ENCODE measurements around the gene OR1F1.
"Not testable (repeated sequence)": the region's sequence is repeated elsewhere in the genome, so short reads cannot be mapped to it uniquely, and the experiment has no call there.

Gene OR1F1

GRCh38 chr16:3187798-3188674, at the start of gene OR1F1:
TSS of gene OR1F1 (plus strand) at chr16:3188204.
- no peak for DNase-seq

DNA sequence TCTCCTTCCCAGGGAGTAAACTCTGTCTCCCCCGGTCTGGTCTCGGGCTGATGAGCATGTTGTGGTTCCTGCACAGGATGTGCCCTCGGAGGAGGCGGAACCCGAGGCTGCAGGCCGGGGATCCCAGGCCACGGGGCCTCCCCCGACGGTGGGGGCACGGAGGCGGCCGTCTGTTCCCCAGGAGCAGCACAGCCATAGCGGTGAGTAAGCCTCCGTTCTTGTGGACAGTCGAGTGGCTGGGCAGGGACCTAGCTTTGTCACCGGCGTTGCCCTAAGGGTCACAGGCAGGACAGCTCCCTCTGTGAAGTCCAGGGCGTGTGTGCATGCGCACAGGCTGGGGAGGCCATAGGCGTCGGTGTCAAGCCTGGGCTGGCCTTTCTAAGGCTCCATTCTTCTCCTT, 49.7 kb upstream of the OR1F1 start:
- DNase-seq, result no peak

DNA sequence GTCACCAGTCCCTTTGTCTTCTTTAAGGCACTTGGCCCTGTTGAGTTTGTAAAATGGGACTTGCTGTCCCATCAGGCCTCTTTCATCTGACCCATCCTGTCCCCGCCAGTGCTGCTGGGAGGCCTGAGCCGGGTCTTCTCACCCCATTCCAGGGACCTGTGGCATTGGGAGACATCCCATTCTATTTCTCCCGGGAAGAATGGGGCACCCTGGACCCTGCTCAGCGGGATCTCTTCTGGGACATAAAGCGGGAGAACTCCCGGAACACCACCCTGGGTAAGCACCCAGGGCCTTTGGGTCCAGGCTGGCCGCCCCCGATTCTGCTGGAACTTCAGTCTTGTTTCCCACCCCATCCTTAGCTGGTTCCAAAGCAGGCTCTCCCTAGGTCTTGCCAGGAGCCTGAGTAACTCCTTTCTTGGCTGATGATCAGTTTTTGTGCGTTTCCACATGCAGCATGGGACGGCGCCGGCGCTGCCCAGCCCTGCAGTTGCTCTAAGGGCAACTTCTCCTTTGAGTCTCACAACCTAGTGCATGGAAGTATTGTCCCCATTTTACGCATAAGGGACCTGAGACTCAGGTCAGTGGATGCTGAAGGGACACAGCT, 49.1 kb upstream of the OR1F1 start:
- no peak for DNase-seq

GRCh38 chr16:3139561-3139960, 48.4 kb upstream of the OR1F1 start:
- not testable (repeated sequence) for DNase-seq

- no peak for DNase-seq
Observed at GRCh38 chr16:3140603-3141427, 47.2 kb upstream of the OR1F1 start.

DNA sequence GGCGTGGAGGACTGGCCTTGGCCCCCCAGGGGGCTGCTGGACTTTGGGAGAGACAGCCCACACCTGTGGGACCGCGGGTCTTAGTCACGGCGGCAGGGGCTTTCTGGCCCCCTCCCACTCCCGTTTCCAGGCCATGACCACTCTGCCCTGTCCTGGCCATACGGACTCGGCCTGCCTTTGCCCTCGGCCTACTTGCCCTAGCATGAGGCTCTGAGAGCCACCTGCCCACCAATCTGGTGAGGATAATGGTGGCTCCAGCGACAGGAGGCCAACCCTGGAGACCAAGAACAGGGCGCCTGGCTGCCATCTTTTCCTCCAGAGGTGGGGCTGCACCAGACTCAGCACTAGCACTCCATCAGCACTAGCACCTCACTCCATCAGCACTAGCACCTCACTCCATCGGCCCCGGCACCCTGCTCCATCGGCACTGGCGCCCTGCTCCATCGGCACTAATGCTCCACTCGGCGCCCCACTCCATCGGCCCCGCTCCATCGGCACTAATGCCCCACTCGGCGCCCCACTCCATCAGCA, 46.2 kb upstream of the OR1F1 start:
- DNase-seq, result no peak

GRCh38 chr16:3142327-3142726, 45.7 kb upstream of the OR1F1 start:
- DNase-seq, result no peak

GRCh38 chr16:3142770-3143169, 45.2 kb upstream of the OR1F1 start:
- DNase-seq, result no peak

DNA sequence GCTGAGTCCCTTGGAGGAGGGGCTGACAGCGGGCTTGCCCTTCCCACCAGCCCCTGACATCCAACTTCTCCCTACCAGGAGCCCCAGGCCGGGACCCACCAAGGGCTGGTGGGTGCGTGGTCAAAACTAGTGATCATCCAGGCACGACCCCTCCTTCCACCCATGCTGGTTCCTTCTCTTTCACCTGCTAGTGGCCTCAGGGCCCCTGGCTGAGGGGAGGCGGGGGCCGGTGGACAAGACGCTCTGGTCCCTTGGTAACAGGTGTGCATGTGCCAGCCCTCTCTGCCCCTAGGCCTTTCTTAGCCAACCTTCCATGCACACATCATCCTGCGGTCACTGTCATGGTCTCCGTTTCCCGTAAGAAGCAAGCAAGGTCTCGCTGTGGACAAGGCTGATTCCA, 44.8 kb upstream of the OR1F1 start:
- no peak for DNase-seq

DNA sequence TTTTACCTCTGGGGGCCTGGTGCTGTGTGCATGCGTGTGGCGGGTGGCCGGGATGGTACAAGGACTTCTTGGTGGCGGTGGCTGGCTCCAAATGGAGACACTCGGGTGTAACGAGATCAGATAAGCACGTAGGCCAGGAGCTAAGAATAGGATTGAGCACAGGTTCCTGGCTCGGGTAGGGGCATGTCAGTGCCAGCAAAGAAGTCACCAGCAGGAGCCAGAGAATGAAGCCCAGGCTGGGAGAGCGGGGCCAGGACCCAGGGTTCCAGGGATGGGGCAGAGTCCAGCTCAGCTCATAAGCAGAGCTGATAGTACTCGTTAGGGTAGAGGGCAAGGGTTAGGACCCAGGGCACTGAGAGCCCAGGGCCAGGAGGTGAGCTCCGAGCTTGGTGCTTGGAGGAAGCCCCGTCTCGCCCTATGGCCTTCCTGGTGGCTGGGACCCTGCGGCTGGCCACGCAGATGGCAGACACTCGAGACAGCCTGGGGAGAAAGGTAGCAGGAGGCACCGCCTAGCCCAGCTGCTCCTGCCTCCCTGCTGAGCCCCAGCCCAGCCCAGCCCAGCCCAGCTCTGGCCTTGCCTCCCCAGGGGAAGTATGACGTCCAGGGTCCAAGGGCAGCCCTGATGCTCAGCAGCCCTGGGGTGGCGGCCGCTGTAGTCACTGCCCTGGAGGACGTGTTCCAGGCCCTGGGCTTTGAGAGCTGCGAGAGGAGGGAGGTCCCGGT, 44.2 kb upstream of the OR1F1 start:
- no peak for DNase-seq

GRCh38 chr16:3144321-3144983, 43.6 kb upstream of the OR1F1 start:
- no peak for DNase-seq

DNA sequence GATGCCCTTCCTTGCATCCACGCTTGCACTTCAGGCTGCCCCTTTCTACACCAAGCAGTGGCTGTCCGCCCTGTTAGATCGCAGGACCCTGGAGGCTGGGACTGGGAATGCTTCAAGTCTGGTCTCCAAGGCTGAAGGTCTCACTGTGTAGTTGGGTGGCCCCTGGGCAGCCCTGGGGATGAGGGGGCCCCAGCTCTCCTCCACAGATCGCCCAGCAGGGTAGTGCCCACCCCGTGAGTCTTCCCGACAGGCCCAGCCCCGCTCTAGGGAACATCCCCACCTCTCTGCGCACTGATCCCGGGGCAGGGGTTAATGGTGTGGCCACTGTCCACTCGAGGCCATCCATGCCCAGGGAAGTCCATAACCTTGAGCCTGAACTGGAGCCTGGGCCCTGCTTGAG, 42.9 kb upstream of the OR1F1 start:
- no peak for DNase-seq

DNA sequence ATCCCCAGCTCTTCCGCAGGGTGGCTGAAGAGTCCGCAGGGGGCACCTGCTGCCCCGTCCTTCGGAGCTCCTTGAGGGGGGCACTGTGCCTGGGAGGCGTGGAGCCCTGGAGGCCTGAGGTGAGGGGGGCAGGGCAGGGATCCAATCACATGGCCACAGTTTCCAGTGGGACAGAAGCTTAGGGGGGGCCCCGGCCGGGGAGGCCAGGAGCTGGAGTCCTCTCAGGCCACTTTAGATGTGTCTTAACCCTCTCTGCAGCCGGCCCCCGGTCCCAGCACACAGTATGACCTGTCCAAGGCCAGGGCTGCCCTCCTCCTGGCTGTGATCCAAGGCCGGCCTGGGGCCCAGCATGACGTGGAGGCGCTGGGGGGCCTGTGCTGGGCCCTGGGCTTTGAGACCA, 42.3 kb upstream of the OR1F1 start:
- DNase-seq, result no peak

DNA sequence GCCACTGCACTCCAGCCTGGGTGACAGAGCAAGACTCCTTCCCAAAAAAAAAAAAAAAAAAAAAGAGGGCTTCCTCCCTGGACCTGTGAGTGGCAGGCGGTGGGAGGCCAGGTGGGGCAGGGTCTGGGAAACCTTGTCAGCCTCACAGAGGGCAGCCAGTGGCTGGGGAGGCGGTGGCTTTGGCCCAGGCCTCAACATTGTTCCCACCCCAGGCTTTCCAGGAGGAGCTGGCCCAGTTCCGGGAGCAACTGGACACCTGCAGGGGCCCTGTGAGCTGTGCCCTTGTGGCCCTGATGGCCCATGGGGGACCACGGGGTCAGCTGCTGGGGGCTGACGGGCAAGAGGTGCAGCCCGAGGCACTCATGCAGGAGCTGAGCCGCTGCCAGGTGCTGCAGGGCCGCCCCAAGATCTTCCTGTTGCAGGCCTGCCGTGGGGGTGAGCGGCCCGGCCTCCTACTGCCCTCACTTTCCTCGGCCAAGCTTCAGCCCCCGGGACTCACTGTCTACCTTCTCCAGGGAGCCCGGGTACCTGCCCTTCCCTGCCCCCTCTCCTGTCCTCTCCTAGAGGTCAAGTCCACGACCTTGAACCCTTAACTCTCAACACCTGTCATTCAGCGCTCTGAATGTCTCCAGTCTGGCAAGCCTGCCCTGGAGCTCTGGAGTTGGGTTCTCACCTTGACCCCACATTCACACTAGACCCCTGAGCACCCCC, 40.8 kb upstream of the OR1F1 start:
- DNase-seq, result no peak

- no peak for DNase-seq
Observed at GRCh38 chr16:3147757-3148104, 40.3 kb upstream of the OR1F1 start.

DNA sequence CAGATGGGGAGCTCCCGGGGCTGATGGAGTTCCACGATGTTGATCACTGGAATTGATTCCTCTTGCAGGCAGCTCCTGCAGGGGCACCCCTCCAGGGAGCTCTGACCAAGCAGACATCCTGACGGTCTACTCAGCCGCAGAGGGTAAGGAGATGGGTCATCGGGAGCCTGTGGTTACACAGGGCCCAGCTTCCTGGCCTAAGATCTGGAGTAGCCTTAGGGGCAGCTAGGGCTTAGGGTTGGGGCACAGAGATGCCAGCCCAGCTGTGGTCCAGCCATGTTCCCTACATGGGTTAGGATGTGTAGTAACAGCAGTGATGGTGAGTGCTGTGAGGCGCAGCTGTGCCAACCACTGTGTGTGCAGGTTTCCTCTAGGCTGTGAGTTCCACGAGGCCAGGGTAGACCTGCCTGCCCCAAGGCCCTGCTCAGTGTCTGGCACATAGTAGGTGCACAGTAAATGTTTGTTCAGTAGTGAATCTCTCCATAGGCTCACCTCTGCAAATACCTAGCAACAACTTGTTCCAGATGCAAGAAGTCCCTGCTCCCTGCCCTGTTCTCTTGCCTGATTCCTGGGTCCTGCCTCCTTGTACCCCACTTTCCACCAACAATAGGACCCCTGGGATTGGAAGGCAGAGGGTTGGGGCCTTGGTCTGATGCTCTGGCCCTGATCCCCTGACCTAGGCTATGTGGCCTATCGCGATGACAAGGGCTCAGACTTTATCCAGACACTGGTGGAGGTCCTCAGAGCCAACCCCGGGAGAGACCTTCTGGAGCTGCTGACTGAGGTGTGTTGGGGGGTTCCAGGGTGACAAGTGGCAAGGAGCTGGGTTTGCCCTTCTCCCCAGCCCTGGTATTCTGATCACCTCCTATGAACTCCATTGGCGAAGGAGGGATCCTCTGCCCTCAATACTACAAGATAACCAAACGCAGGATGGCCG, 39.5 kb upstream of the OR1F1 start:
- DNase-seq, result no peak

DNA sequence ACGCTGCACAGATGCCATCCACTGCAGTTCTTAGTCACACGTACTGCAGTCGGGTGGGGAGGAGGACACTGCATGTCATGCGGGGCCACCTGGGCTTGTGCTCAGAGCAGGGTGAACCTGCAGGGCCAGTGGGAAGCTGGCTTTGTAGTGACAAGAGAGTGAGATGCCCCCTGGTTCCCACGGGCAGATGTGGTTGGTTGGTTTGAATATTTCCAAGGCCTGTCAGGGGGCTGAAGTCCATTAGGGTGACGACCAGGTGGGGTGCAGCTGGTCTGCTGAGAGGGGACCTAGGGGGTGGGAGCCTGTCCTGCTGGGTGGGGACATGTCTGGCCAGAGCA, 38.8 kb upstream of the OR1F1 start:
- DNase-seq, result no peak

DNA sequence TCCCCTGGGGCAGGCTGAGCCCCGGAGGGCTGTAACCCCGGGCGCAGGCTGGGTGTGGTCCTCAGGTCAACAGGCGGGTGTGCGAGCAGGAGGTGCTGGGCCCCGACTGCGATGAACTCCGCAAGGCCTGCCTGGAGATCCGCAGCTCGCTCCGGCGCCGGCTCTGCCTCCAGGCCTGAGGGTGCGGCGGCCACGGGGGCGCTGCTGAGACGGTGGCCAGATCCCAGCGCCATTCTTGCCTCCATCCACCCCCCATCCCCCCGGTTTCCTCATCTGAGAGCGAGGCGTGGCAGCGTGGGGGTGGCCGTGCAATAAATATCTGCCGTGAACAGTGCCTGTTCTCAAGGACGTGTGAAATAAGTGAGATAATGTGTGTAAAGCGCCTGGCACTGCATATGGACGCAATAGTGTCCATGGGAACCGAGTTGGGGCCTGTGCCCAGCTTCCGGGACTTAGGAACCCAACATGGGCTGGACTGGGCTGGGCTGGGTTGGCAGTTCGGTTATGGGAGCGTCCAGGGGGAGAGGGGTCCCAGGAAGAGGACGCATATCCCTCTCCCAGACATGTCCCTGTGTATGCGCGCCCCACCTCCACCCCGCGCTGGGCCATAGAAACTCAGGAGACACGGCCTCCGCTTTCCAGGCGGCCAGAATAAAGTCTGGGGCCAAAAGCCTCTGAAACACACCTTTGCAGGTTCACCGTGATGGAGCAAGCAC, 38.2 kb upstream of the OR1F1 start:
- DNase-seq, result no peak

DNA sequence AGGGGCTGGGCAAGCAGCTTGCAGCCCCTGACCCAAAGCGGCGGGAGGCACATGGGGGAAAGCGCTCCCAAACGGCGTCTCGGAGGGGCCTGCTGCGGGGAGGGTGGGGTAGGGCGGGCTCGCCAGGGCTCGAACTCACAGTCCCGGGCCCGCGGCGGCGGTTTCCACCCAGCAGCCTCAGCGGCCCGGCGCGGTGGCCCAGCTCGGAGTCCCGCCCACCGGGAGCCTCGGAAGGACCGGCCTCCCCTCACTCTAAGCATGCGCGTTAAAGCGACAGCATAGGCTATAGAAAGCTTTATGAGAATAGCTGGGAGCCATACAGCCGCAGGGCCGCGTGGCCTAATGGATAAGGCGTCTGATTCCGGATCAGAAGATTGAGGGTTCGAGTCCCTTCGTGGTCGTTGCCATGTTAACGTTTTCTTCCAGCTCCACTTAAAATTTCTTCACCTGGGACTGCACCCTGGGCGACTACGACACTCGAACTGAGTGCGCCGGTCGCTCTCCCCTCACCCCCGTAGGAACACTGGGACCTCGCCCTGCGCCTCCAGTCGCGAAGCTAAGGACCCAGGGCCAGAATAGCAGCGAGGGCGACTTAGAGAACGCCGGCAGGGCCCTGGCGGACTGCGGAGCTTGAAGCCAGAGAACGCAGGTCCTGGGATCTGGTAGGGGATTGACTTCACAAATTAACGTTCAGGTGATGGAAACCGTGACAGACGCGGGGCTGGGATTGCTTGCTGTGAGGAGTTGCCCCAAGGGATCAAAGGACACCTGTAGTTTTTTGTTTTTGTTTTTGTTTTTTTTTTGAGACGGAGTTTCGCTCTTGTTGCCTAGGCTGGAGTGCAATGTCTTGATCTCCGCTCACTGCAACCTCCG, 37.4 kb upstream of the OR1F1 start:
- DNase-seq, result peak; percentile 90
